GM12801 (cell line): ENCODE data around the gene SOCS4.

Experiments used
- TF ChIP-seq, protein P1 (sequence below): IDR thresholded peaks from one replicate; pipeline ENCODE4 v1.5.1; 2011; ENCODE audit warnings: control low read depth; ENCODE audit not compliant: insufficient read length; ENCODE audit errors: extremely low read depth

SOCS4 gene

DNA sequence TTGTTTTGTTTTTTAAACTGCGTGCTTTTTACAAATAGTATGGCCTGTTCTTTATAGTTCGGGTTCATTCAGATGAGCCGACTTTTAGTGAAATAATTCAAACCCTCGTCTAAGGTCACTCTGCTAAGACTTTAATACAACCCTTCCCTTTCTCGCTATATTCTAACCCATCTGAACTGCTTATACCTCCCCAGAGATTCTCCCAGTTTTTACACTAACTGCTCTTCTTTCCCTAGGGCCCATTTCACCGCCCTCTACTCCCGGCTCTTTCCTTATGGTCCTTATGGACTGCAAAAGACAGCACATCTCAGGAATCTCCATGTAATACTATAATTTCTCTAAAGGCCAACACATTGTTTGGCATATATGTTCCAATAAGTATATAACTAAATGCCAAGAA, 26.5 kb downstream of the SOCS4 start:
- TF ChIP-seq, protein P1, sequence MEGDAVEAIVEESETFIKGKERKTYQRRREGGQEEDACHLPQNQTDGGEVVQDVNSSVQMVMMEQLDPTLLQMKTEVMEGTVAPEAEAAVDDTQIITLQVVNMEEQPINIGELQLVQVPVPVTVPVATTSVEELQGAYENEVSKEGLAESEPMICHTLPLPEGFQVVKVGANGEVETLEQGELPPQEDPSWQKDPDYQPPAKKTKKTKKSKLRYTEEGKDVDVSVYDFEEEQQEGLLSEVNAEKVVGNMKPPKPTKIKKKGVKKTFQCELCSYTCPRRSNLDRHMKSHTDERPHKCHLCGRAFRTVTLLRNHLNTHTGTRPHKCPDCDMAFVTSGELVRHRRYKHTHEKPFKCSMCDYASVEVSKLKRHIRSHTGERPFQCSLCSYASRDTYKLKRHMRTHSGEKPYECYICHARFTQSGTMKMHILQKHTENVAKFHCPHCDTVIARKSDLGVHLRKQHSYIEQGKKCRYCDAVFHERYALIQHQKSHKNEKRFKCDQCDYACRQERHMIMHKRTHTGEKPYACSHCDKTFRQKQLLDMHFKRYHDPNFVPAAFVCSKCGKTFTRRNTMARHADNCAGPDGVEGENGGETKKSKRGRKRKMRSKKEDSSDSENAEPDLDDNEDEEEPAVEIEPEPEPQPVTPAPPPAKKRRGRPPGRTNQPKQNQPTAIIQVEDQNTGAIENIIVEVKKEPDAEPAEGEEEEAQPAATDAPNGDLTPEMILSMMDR = no peak

DNA sequence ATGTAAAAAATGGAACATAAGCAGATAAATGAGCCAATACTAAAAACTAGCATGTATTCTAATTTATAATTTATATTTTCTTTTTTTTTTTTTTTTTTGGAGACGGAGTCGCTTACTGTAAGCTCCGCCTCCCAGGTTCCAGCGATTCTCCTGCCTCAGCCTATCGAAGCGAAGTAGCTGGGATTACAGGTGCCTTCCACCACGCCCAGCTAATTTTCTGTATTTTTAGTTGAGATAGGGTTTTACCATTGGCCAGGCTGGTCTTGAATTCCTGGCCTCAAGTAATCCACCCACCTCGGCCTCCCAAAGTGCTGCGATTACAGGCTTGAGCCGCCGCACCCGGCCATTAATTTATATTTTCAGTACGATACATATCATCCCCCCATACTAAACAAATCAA, 27.1 kb downstream of the SOCS4 start:
- TF ChIP-seq, protein P1 = no peak

DNA sequence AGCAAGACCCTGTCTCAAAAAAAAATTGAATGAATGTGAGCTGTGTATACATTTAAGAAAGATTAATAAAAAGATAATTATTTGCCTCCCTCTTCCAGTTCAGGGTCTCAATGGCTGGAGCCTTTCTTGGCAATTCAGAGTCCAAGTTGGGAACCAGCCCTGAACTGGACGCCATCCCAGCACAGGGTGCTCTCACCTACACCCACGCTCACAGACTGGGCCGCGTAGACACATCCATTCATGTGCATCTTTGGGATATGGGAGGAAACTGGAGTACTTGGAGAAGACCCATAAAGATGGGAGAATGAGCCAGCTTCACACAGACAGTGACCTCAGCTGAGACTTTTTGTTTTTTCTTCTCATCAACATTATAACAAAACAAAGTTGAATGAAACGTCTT, 30.9 kb downstream of the SOCS4 start:
- TF ChIP-seq, protein P1 = no peak

DNA sequence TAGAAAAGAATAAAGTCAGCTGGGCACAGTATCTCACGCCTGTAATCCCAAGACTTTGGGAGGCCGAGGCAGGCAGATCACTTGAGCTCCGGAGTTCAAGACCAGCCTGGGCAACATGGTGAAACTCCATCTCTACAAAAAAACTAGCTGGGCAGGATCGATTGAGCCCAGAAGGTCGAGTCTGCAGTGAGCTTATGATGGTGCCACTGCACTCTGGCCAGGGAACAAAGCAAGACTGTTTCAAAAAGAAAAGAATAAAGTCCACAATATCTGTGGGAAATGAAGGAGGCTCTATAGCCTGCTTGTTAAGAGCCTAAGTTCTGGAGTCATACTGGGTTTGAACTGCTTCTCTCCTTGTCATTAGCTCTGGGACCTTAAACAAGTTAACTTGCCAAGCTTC, 32.3 kb downstream of the SOCS4 start:
- TF ChIP-seq, protein P1 = no peak

- TF ChIP-seq, protein P1 = no peak
Measured at GRCh38 chr14:55062517-55063351, 35.7 kb downstream of the SOCS4 start.

DNA sequence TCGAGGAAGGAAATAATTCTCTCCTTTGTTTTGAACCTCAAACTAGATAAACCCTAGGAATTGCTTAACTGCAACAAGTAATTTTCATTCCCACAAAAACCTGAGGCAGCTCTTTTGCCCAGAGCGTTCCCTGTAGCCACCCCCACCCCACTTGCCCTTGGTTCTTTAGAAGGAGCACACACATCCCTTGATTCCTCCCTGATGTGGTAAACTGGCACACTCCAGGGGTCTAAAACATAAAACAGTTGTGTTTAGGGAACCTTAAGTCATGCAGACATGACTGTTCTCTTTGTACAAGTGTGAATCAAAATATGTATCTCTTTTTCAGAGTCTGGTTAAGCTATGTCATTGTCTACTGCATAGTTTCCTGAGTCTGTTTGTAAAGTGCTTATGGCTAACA, 38.4 kb downstream of the SOCS4 start:
- TF ChIP-seq, protein P1 = no peak

DNA sequence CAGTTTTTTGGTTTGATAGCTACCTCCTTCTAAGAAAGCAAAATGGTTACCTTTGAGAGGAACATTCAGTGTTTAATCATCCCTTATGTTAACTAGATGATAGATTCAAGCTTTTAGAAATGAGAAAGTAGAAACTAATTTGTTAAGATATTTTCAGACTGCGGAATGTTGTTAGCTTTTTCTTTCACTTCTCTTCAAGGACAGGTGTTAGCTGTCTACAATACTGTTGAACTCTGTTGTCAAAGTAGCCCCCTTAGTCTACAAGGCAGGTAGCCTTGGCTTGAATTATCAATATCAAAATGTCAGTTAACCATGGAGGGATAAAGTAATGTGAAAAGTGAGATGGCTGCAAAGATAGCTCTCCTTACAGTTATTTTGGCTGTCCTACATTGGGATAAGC, 39.2 kb downstream of the SOCS4 start:
- TF ChIP-seq, protein P1 = no peak
